GM21528 (cell line): Measurements from ENCODE around the gene CCDC82.

Experiments
- ATAC-seq: cut with Tn5 transposase; IDR thresholded peaks from one replicate; pipeline ENCODE4 v1.9.1; 2021; ENCODE audit warnings: mild to moderate bottlenecking, moderate library complexity; ENCODE audit not compliant: unreplicated experiment, low FRiP score

Gene CCDC82

GRCh38 chr11:96329855-96330510 lies 59.7 kb downstream of the CCDC82 start:
- ATAC-seq, result no peak

- ATAC-seq, result no peak
These were observed 60.3 kb downstream of the CCDC82 start for GRCh38 chr11:96329419-96329818.

- ATAC-seq, result no peak
These were observed 61.2 kb downstream of the CCDC82 start for GRCh38 chr11:96328395-96329010.

- ATAC-seq, result no peak
These were observed 62.8 kb downstream of the CCDC82 start for GRCh38 chr11:96326959-96327358.

GRCh38 chr11:96324912-96325311 lies 64.8 kb downstream of the CCDC82 start:
- ATAC-seq, result no peak

GRCh38 chr11:96323642-96323985 lies 66.1 kb downstream of the CCDC82 start:
- ATAC-seq, result no peak

- ATAC-seq, result no peak
These were observed 66.7 kb downstream of the CCDC82 start for GRCh38 chr11:96322775-96323641.

GRCh38 chr11:96321091-96321490 lies 68.6 kb downstream of the CCDC82 start:
- no peak for ATAC-seq

- ATAC-seq, result no peak
These were observed 69.6 kb downstream of the CCDC82 start for GRCh38 chr11:96319898-96320656.

- no peak for ATAC-seq
These were observed 70.9 kb downstream of the CCDC82 start for GRCh38 chr11:96318850-96319249.

GRCh38 chr11:96318399-96318798 lies 71.3 kb downstream of the CCDC82 start:
- ATAC-seq, result no peak

- no peak for ATAC-seq
These were observed 71.7 kb downstream of the CCDC82 start for GRCh38 chr11:96317985-96318384.

GRCh38 chr11:96317571-96317970 lies 72.1 kb downstream of the CCDC82 start:
- ATAC-seq, result no peak

- ATAC-seq, result no peak
These were observed 72.8 kb downstream of the CCDC82 start for GRCh38 chr11:96316869-96317268.

- ATAC-seq, result no peak
These were observed 74.2 kb downstream of the CCDC82 start for GRCh38 chr11:96315476-96315875.

- no peak for ATAC-seq
These were observed 75.2 kb downstream of the CCDC82 start for GRCh38 chr11:96314326-96315020.

GRCh38 chr11:96313163-96313562 lies 76.5 kb downstream of the CCDC82 start:
- no peak for ATAC-seq

GRCh38 chr11:96311120-96311568 lies 78.6 kb downstream of the CCDC82 start:
- ATAC-seq, result no peak

- ATAC-seq, result no peak
These were observed 79.5 kb downstream of the CCDC82 start for GRCh38 chr11:96310236-96310635.

GRCh38 chr11:96309643-96310017 lies 80.1 kb downstream of the CCDC82 start:
- no peak for ATAC-seq
